GM18498 (cell line): ENCODE measurements around the gene SLC38A10.

Source experiments
- ATAC-seq: cut with Tn5 transposase; IDR thresholded peaks from one replicate; pipeline ENCODE4 v1.9.1; 2021; ENCODE audit warnings: mild to moderate bottlenecking, moderate library complexity; ENCODE audit not compliant: unreplicated experiment

The SLC38A10 gene

DNA sequence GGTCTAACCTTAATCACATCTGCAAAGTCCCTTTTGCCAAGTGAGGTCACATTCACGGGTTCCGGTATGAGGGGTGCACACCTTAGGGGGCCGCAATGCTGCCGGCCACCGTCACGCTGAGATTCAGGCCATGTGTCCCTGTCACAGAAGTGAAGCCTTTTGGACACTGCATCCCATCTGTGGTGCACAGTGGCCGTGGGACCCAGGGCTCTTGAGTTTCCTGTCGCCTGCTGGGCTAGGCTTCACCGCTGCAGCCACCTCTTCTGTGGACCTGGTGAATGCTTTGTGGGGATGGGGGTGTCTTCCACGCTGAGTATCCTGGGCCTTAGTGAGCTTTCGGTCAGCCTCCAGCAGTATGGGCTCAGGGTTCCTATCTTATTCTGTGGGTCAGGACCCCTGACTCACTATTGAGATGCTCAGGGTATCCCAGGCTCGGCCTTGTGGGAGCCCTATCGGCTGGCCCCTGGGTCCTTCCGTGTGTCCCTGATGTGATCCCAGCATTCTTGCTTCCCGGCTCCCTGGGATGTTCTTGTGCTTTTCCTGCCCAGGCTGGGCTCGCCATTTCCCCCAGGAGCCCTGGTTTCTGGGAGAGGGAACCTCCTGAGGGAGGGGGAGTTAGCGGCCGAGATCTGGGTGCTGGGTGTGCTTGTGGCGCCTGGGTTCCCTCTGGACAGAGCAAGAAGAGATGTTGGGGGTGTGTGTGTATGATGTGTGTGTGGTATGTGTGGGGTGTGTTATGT is 4.9 kb upstream of the SLC38A10 start:
- ATAC-seq = no peak

DNA sequence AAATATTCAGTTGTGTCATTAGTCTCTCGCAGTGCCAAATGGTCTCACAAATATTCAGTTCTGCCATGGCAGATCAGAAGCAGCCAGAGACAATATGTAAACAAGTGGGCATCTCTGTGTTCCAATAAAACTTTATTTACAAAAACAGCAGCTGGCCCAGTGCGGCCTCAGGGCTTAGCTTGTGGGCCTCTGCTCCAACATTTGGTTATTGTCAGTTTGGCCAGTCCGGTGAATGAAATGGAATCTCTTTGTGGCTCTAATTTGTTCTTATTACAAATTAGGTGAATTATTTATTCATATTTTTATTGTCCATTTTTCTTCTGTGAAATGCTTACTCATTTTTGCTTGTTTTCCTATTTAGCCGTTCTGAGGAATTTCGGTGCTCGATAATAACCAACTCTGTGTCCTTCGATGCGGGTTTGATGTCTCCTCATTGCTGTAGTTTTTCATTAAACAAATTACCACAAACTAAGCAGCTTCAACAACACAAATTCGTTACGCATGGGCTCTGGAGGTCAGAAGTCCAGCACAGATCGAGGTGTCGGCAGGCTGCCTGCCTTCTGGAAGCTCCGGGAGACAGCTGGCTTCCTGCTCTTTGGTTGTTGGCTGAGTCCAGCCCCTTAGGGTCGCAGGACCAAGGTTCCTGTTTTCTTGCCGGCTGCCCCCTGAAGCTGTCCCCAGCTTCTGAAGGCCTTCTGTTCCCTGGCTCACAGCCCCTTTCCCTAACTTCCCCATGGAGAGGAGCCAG is 4.1 kb upstream of the SLC38A10 start:
- no peak for ATAC-seq

DNA sequence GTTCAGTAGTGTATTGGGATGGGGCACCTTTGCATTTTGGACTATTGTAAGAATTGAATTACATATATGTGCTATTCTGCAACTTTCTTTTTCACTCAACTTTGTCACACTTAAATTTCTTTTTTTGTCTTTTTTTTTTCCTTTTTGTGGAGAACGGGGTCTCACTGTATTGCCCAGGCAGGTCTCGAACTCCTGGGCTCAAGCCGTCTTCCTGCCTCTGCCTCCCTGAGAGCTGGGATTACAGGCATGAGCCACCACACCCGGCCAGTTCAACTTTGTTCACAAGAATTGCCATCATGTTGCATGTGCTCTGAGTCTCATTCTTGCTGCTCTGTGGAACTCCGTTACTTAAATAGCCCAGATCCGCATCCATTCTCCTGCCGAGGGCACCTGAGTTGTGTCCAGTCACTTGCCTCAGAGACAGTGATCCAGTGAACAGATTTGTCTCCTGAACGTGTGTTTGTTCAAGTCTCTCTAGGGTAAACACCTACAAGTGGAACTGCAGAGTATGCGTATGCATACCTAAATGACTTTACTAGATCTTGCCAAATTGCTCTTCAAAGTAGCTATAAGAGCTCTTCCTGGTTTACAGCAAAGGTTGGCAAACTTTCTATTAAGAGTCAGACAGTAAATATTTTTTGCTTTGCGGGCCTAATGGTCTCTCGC is 3.4 kb upstream of the SLC38A10 start:
- no peak for ATAC-seq

DNA sequence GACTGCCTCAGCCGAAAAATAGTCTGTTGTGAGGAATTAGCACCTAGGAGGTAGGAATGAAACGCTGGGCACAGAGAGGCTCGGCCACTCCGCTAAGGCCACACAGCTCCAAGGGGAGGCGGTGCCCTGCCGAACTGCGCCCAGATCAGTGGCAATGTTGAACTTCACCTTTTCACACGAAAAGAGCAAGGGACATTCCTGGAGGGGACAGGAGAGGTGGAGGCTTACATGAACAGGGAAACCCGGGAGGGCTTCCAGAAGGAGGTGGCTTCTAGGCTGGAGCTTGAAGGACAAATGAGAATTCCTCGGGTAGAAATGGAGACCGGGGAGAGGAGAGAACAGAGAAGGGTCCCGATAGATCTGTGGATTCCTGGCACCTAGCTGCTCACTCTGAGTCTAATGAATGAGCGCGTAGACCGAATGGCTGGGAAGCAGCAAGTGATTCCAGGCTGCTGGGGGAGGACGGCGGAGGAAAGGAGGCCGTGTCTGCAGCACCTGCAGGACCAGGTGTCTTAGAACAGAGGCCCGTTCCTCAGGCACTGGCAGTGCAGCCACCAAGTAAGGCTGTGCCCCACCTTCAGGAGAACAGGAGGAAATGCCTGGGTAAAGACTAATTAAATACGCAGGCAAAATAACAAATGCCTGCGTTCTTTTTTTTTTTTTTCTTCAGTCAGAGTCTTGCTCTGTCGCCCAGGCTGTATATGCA is 722 bp upstream of the SLC38A10 start:
- ATAC-seq = peak; percentile 14

DNA sequence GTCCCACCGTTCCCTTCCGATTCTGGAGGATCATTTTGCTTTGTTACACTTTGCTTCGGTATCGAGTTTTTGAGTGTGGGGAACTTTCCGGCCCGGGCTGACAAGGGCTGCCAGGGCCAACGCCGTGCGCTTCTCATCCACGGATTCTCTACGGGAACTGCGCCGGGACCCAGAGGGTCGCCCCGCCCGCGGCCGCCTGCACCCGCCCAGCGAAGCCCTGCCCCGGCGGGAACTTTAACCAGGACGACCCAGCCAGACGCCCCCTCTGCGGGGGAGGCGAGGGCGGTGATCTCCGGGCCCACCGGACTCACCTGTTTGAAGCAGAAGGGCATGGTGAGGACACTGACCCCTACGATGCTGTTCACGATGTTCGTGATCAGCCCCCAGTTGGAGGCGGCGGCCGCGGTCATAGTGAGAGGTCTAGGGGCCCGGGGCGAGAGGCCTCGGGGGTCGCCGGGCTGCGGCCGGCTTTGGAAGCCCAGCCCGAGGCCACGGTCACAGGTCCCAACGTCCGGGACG is 536 bp downstream of the SLC38A10 start:
- ATAC-seq = peak; percentile 14

DNA sequence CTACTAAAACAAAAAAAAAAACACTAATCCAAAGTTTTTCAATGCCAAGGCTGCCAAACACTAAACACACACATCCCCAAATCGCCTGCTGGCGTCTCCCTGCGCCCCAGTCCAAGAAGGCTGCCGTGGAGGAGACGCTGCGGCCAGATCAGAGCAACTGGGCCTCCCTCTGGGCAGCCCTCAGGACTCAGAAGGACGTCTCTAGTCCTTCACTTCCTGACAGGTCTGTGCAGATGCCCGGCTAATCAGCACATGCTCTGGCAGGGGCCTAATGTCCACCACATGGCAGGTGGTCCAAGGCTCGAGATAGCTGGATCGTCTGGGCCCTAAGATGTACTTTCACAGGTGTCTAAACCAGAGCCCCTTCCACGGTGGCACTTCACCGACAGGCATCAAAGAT is 2.7 kb downstream of the SLC38A10 start:
- no peak for ATAC-seq

DNA sequence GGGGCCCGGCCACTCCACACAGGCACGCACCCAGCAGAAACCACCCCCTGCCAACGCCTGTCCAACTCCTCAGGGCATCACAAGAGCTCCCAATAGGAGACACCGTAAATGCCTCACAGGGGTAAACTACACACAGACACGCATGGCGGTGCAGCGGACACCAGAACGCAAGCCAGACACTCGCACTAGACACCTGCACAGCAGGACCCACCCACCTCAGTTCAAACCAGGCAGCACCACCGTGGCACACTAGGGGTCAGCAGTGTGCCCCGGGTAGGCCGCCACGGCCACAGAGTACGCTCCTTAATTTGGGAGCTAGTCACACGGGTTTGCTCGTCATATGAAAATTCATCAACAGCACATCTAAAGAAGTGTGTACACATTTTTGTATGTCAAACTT is 3.4 kb downstream of the SLC38A10 start:
- ATAC-seq = no peak

DNA sequence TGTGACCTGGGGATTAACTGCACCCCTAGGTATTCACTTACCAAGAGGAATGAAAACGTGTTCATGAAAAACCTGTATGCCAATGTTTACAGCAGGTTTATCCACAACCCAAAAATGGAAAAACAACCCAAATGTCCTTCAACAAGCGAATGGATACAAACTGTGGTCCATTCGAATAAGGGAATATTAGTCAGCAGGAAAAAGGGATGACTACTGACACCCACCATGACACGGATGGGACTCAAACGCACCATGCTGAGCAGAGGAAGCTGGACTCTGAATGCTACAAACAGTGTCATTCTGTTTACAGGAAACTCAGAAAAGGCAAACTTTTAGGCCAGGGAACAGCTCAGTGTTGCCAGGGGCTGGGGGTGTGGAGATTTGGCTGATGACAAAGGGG is 4.9 kb downstream of the SLC38A10 start:
- ATAC-seq = no peak

DNA sequence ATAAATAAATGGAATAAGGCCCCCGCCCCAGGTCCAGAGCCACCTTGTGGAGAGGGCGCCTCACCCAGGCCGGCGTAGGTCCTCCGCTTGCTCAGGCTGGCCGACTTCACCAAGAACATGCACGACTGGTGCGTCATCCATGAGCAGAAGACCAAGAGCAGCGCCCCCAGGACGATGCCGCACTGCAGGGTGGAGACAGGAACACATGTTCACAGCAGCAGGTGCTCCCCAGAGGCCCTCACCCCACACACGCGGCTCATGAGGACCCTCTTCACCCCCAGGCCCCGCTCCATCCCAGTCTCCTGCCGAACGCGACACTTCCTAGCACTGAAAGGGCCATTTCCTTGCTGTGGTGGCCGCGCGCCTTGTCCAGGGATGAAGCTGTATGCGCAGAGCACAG is 5.5 kb downstream of the SLC38A10 start:
- ATAC-seq = no peak

DNA sequence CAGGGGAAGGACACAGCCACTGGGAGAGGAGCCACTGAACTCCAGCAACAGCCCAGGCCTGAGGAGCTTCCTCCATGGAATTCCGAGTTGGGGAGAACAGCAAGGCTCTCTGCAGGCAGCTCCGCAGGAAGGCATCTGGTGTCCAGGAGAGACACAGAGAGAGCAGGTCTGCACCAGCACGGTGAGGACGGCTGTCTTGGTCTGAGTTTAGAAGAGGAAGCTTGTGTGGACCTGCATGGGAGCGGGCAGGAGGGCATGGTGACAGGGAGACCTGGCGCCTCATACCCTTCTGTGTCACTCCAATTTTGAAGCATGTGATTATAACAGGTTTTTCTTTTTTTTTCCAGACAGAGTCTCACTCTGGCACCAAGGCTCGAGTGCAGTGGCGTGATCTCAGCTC is 6.4 kb downstream of the SLC38A10 start:
- no peak for ATAC-seq

DNA sequence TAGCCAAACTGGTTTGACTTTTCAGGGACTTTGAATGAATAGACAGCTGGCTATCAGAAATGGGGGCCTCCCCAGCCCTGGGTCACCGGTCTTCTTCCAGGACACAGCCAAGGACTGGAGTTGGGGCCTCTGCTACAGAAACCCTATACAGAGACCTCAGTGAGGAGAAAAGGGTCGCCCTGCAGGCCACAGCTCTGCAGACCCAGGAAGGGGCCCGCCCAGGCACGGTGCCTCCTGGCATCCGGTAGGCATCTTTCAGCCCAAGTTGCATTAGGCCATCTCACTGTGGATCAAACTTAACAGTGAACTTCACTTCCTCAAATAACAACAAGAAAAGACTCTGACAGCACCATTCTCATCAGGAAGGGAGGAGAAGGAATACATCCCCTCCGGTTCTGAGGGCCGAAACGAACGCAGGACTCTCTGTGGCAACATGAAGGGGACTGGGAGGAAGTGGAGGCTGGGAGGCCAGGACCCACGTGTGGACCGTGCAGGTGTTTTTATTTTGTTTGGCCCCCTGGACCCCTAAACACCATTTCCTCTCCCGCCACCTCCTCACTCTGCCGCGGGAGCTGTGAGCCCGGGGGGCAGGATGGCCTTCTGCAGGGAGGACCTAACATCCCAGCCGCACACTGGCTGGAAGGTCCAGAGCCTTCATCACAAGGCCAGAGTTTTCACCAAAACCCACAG is 7.2 kb downstream of the SLC38A10 start:
- ATAC-seq = no peak

DNA sequence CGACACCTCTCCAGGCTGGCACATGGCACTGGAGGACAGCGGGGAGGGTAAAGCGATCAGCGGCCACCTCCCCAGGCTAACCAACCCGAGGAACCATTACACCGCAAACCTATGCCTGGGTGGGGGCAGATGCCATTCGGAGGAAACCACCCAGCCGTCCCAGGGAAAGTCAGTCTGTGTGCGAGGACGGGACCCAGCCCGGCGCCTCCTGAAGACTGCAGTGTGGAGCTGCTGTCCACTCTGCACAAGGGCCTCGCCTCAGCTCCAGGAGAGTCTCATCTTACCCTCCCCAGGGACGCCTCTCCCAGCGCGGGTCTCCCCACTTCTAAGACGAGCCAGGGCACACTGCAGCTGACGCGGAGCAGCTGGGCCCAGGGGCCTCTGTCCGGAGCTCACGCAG is 8.0 kb downstream of the SLC38A10 start:
- no peak for ATAC-seq

DNA sequence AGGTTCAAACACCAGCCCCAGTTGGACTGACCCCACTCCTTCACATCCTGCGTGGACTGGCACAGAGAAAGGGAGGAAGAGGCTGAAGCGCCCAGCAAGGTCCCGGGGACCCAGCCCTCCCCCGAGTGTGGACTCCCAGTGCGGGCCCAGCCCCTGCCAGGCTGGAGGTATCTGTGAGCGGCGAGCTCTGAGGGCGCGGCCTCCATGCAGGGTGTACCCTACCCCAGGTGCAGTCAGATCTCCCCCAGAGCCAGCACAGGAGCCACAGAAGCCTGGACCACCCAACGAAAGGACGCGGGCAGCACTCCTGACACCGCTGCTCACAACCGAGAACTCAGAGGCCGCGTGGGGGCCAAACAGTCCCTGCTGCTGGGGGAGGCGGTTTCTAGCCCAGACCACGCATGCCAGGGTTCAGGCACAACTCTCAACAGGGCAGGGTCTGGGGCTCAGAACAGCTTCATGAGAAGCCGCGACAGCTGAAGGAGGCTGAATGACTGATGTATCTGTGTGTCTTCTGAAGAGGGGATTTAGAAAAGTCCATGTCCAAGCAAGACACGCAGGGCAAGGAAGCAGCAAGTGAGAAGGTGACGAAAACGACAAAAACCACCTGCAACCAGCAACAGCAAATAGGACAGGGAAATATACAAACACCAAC is 8.5 kb downstream of the SLC38A10 start:
- ATAC-seq = no peak

DNA sequence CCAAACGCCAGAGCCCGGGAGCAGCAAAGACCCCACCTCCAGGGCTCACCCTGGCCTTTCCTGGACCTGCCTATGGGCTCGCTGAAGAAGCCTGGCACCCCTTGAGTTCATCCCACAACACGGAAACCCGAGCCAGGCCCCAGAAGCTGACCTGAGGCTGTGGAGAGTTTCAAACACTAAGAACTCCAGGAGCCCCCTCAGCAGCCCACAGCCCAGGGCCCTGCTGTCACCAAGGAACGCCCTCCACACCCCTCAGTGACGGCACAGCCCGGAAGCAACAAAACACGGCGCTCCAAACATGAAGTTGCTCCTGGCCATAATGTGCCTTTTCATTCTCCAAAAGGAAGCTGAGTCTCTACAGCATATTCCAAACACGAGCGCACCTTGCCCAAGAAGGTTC is 9.2 kb downstream of the SLC38A10 start:
- ATAC-seq = no peak

DNA sequence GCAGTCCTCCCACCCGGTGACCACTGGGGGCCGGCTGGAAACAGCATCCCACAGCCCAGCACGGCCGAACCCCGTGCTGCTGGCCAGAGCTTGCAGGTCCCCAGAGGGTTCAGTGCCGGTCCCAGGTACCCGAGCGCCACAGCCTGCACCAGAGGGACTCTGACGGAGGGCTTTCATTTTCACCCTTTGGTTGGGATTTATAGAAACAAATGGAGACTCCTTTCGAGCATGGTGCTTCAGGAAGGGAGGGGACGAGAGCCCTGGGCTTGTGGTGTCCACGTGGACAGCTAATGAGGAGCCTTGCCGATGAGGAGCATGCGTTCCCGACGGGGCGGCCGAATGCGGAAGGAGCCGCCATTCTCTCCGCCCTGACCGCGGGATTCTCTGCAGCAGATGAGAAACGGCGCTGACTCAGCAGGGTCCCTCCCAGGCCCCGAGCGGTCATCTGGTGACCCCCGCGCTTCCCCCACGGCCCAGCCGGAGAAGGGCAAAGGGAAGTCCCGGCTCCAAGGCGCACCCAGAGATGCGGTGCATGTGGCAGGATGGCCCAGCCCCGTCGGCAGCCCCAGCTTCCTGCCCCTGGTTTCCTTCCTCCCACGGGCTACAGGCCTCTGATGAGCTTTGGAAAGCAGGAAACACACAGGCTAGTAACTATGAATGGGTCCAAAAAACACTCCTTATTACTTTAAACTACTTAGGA is 9.8 kb downstream of the SLC38A10 start:
- peak; percentile 50 for ATAC-seq

DNA sequence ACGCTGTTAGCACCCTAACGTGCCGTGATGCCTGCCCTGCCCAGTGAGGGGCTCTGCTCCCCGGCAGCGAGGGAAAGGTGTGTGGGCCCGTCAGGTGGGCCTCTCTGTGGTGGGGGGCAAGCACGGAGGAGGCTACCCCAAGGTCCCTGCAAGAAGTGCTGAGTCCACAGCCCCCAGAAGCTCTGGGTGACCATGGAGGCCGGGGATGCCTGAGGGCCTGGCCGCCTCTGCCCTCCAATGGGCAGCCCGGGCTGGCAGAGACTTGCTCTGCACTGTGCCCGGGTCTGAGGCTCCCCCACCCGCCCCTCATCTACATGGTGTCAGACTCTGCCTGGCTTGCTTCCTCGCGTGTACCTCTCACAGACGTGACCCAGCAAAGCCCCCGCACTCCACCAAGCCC is 12.2 kb downstream of the SLC38A10 start:
- no peak for ATAC-seq

DNA sequence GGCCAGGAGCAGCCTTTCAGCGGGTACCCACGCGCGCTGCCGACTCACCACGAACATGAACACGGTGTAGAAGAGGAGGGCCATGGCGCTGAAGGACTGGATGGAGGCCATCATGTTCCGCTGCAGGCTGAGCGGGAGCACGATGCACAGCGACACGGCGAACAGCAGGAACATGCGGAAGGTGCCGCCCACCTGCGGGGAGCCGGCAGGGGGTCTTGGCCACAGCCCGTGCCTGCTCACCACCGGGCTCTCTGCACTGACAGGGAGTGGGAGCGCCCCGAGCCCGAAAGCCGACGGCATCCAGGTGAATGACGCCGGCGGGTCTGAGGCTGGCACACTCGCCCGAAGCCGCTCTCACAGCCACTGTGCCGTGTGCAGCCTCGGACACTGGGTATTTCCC is 13.0 kb downstream of the SLC38A10 start:
- no peak for ATAC-seq

DNA sequence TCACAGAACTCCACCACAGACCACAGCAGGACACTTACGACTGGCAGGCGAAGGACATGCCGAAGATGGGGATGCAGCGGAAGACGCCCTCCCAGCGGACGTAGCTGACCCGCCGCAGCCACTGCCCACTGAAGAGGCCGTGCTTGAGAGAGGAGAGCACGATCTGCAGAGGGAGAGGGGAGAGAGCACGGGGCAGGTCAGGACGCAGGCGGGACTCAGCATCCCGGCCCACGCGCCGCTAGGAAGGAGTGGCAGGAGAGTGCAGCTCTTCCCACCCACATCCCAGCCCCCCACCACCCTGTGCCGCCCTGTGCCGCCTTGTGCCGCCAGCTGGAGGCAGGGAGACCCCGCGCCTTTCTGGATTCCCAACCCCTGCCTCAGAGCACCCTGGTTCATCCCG is 14.5 kb downstream of the SLC38A10 start:
- ATAC-seq = no peak
